ENCODE results near the gene CERS6.

The CERS6 gene

DNA sequence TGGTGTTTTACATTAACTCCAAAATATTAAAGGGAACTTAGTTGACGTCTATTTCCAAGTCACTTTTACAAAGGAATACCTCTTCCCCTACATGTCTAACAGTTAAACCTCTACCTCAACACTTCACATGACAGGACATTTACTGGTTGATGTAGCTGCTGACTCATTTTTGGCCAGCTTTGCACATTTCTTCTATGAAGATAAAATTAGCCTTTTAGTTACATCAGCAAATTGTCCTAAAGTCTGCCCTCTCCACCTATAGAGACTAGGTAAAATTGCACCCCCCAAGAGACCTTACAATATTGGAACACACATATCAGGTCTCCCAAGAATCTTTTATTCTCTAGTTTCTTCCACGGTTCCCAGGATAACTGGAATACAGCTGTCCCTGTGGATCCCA is 10.1 kb upstream of the CERS6 start:
- DNase-seq: no peak

DNA sequence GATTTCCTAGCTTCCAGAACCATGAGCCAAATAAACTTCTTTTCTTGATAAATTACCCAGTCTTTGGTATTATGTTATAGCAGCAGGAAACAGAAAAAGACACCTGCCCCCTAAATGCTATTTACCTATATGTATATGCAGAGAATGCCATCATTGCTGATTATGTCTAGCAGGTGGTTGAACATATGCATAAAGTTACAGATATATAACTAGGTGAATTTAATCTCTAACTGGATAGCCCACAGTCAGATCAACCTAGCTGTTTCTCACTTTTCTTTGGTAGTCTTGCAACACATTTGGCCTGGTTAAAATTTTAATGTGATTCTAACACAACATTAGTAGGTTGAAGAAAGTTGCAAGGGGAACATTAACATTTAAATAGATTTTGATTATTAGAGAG is 7.1 kb upstream of the CERS6 start:
- no peak for DNase-seq

DNA sequence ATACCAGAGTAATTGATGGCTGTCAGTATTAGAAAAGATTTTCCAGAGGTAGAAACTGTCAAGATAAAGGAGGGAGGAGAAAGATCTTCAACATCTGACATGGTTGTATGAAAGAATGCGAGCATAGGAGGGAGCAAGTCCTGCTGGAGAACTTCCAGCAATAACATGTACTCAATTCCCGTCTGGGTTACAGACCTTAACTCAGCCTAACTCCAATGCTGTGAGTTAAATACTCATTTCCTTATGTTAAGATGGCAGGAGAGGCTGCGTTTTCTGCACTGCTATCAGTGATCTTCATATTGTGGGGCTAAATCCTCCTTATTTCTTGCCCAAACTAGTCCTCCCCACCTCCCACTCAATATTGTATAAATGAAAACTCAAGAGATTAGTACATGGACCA is 6.7 kb upstream of the CERS6 start:
- no peak for DNase-seq

DNA sequence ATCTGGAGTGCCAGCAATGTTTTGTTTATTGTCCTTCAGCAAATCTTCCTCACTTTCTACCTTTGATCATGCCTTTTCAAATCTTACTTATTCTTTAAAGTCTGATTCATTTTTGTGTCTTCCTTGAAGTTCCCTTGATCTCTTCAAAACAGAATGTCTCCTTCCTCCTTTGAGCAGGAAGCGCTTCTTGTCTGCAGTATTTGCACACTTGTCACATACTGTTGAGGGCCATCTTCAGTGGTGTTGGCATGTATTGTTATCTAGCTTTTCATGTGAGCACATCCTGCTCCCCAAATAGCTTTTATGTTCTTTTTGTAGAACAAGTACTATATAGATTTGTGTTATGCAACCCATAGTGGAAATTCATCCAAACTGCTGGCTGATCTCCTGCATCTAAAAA is 5.9 kb upstream of the CERS6 start:
- no peak for DNase-seq

DNA sequence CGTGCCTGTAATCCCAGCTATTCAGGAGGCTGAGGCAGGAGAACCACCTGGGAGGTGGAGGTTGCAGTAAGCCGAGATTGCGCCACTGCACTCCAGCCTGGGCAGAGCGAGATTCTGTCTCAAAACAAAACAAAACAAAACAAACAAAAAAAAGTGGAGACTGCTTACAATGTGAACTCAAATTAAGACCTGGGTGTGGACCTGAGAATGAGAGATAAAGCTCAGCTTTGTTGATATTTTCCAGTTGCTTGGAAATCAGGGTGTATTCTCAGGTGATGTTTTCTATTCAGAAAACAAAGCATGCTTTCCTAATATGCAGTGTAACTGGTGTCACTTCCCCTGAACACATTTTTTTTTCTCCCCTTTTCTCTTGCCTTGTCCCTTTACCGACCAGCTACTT is 5.3 kb upstream of the CERS6 start:
- no peak for DNase-seq

DNA sequence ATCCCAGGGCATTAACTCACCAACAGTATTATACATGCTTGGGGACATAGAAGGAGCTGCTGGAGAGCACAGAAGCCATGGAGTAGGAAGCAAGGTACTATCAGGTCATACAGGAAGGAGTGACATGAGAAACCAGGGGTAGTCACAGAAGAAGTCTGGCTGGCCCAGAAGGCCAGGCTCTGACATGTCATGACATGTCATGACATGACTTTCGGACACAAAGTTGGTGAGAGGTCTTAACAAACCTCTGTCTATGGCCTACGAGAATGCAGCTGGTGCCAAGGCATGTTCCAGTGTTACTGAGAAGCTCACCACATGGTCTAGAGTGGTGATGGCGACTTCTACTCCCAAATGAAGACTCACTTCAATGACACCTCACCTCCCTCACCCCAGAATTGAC is 3.3 kb upstream of the CERS6 start:
- DNase-seq: no peak

DNA sequence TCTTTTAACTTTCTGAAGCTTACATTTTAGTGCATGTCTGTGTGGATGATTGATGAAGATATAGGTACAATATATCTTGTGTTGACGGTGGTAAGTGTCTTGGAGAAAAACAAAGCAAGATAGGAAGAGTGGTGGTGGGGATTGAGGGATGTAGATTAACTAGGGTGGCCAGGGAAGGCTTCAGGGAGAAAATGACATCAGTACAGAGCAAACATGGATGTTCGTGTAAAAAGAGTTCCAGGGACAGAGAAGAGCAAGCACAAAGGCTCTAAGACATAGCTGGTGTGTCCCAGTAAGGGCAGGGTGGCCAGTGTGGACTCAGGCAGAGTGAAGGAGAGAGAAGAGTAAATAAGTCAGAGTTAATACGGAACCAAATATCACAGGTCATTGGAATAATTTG is 2.7 kb upstream of the CERS6 start:
- no peak for DNase-seq

DNA sequence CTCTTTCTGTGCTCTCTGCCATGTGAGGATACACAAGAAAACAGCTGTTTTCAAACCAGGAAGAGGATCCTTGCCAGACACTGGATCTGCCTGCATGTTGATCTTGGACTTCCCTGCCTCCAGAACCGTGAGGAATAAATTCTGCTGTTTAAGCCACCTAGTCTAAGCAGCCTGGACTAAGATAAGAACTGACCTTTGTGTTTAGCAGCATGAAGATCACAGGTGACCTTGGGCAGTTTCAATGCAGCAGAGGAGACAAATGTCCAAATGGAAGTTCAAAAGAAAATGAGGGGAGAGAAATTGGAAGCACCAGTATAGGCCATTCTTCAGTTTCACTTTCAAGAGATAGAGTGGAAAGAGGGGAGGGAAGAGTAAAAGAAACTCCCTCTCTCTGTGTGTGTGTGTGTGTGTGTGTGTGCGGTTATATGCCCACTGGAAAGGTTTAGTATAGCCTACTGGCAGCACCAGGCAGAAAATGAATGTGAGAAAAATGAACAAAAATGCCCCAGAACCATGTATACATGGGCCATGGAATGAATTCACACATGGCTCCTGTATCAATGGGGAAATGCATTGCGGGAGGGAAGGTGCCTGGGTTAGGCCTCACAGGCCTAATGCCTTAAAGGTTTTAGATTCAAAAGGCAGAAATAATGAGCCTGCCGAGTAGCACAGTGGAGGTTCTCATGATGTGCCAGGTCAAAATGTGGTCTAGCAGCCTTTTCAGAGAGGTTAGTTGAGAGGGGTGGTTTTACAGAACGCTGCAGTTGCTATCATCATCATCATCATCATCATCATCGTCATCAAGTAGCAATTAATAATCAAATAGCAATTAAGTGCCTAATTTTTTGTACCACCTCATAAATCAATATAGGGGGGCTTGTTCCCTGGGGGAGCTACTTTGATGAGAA is 1.1 kb upstream of the CERS6 start:
- DNase-seq: peak; percentile 24

DNA sequence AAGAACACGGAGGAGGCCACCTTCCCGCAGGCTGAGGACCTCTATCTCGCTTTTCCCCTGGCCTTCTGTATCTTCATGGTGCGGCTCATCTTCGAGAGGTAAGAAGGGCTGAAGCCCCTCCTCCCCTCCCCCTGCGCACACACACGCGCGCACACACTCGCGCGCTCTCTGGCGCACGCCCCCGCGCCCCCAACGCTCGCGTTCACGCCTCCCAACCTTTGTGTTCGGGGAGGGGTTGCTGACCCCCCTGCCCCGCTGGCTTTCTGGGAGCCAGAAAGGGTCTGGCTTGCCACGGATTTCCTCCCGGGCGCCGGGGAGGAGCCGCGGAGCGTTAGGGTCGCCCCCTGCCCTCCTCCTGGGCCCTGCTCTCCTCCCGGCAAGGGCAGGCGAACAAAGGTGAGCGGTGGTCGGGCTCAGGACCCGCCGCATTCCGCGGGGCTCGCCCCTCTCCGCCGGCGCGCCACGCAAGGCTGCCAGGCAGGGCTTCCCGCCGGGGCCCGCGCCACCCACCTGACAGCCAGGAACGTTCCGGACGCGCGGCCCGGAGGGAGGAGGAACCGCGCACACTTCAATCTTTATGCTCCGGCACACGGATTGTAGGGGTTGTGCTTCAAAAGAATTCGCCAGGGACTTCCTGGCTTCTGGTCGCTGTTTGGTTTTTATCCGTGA is 583 bp downstream of the CERS6 start:
- peak; percentile 75 for DNase-seq

DNA sequence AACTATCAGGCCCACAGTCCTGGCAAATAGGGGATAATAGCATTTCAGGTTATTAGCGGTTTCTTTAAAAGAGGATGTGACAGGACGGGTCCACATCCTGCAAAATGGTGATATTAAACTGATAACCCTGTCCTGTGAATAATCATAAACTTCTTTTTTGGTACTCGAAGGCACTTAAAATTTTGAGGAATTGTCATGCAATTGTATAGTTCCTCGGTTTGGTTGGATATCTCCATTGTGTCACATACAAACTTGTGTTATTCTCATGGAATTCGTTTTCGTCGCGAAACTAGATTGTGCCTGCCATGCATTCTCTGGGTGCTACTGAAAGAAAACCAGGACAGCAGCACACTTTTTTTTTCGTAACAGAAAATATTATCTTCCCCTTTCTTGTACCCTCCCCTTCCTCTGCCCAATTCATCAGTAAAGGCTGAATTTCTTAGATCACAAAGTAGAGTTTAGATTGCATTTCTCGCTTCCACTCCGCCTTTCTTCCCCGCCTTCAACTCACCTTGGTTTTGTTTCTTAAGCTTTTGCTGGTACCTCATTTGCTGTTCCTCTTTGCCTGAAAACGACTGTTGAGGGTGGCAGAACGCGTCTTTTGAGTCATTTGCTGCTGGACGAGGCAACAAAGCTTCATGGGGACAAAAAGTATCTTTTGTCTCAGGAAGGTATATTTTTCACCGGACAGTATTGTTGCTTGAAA is 1.3 kb downstream of the CERS6 start:
- no peak for DNase-seq

DNA sequence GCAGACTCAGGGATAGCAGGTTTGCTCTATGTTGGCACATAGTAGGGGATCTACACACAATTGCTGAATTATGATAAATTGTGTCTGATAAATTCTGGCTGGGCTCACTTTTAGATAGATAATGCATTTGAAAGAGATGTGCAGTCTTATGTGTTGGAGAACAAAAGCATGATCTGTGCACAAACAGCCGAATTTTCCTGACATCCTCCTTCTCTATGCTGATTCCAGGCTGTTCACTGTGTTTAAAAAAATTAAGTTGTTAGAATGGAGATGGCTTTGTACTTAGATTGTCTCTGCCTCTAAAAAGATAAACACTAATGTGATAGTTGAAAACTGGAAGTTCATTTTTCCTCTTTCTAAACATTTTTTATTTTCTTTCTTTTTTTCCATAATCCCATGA is 2.1 kb downstream of the CERS6 start:
- DNase-seq: no peak

DNA sequence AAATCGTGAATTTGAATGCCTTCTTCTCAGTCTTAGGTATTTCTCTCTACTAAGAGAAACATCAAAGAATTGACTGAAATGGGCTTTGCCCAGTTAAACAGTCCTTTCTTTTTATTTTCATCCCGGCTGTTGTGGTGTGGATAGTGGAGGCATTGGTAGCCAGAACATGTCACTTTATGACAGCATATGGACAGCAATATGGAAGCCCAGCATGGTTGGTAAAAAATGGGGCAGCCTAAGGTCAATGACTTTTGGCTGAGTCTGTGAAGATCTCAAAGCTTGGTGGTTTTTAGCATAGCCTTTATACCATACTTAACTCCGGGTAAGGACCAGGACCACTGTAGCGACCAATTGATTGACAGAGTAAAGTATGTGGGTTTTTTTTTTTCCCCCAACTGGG is 3.2 kb downstream of the CERS6 start:
- no peak for DNase-seq

DNA sequence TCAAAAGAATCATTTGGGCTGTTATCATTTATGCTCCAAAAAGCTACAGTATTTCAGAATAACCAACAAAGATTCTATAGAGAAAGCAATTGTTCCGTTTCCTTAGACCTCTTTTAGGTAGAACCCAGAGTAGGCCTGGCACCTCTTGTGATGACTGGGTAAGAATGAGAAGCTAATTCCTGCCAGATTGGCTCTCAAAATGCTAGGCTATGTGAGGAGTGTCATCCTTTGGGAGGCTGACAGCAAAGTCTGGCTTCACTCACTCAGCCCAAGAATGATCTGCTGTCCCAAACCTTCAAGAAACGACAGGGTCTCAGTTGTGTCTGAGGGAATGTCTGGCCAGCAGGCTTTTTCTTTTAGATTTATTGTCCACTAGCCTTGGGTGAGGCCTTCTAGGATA is 4.5 kb downstream of the CERS6 start:
- no peak for DNase-seq

DNA sequence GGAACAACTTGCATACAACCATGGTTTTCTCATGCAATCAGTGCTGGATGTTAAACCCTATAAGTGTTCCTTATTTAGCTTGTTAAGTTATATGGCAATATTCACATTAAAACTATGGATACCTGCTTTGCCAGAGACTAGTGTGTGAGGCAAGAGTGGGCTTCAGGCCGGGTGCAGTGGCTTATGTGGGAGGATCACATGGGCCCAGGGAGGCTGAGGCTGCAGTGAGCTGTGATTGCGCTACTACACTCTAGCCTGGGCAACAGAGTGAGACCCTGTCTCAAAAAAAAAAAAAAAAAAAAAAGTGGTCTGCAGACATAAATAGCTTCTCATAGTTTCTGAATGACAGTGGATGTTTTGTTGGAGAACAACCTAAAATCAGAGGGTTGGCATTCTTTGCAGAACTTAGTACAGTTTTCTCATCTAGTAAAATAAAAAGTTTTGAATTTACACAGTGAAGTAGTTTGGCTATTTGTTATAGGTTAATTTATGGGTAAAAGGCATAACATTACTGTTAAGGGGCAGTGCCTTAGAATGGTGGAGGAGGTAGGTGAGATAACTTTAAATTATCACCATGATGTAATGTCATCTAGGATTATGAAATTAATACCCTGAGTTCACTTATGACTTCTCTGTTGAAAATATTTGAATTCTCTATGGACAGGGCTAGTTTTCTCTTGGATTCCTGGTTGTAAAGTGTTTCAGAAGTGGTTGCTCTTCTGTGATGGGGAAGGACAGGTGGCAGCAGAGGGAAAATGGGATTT is 5.3 kb downstream of the CERS6 start:
- DNase-seq: no peak

DNA sequence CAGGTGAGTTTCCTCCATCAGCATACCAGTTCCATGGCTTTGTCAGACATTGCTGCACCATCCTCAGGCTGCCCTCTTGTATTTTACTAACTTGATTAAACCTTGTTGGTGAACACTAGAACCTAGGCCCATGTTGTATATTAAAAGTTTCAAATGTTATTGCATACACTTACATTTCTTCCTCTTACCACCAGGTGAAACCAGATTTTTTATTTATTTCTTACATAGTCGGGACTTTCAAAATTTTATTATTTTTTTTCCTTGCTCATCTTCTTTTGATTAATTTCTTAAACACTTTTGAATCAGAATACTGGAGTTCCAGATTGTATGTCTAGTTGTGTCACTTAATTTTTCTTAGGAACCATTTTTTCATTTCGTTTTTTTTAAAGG is 5.9 kb downstream of the CERS6 start:
- DNase-seq: no peak

DNA sequence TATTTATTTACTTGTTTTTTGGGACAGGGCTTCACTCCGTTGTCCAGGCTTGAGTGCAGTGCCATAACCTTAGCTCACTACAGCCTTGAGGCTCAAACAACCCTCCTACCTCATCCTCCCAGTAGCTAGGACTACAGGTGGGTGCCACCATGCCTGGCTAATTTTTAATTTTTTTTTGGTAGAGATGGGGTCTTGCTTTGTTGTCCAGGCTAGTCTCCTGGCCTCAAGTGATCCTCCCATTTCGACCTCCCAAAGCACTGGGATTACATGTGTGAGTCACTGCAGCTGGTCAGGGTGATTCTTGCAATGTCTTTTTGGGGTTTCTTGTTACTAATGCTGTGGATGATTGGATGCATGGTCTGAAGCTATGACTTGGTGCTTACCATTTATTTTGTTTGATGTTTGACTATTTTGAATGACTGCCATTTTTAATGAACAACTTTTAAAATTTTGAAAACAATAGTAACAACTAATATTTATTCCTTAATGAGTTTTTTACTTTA is 6.5 kb downstream of the CERS6 start:
- no peak for DNase-seq

DNA sequence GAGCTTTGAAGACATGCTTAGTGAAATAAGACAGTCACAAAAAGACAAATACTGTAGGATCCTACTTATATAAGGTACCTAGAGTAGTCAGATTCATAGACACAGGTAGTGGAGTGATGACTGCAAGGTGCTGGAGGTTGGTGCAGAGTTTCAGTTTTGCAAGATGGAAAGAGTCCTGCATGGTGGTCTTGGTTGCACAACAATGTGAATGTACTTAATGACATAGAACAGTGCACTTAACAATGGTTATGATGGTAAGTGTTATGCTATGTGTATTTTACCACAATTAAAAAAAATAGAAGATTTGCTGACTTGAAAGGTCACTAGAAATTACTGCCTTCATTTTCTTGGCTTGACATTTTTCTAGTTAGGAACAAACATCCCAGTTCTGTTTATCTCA is 9.5 kb downstream of the CERS6 start:
- no peak for DNase-seq

DNA sequence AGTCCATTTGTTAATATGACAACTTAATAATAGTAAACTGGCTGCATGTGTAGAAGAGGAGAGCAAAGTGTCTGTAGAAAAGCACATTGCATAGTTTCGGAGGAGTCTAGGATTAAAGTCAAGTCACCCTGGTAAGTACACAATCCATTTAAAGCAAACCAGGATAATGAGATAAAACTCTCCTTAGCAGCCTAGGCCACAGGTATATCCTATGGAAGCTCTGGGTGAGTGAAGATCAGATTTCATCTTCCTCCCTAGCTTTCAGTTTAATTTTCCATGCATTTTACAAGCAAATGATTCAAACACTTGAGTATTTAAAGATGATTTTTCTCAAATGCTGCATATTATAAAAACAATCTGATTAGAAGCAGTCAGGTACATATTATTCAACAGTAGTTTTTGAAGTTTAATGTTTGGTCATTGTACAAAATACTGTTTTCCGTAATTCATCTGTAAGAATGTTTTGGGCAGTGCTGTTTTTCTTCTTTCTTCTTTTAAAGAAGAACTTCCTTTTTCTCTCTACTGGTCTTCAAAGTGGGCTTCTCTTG is 10.2 kb downstream of the CERS6 start:
- DNase-seq: no peak

DNA sequence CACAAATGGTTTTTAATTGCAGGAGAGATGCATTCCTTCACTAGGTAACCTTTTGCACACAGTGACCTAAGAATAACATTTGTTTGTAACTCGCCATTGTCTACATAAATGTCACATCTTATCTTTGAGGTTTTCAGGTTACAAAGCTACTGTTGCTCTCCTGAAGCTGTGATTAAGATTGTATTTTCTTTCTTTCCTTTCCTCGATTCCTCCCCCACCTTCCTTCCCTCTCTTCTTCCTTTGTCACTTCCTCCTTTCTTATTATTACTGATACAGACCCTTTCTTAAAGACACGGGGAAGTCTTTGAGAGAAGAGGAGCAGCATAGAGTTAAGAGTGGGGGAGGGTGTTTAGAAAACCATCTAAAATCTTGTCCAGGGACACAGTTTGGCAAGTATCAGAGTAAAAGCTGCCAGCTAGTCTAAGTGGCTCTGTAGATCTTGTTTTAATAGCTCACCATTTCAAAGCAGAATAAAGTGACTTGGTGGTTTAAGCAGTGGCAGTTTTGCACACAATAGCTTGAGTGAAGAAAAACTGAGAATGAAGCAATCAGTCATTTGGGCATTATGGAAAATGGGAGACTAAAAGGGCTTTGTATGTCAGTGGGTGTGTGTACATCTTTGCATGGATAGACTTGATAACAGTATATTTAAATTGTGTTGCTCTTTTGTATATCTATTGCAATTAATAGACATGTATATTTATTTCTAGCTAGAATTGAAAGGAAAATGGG is 10.9 kb downstream of the CERS6 start:
- no peak for DNase-seq

DNA sequence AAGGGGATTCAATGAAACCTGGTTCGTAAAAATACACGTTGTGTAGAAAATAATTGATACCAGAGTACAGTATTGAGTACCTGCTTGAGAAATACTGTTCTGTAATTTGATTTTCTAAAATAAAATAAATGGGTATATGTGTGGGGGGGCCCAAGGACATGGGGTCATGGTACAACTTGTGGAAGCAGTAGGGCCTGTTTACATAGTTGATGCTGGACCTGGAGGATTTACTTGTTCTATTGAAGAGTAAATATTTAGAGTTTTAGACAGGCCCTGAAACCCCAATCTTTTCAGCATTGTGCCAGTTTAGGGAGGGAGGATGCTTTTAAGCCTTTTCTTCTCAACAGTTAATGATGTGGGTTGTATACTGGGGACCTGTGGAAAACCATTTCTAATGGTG is 11.7 kb downstream of the CERS6 start:
- no peak for DNase-seq

DNA sequence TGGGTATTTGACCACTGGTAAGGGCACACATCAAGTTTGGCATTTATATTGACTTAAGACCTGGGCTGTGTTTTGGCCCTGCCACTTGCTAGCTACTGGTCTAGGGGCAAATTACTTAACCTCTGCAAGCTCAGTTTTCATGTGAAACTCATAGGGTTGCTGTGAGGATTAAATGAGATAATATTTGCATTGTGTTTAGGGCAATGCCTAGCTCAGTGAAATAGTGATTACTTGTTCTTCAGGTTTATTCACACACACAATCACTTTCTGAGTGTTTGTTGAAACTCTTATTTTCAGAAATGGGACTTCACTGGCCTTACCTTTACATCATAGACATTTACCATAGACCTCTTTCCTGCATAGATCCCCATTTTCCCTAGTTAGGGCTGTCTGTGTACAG is 12.3 kb downstream of the CERS6 start:
- no peak for DNase-seq
